ENCODE results near the gene QRSL1. TPM values are rescaled to one million over a fixed set of nuclear protein-coding genes. Genes with fewer than 3 reads are reported as not detected.

QRSL1 gene
- total RNA-seq, 1 experiment from 2014 or later: 19.0 TPM

- POLR2A ChIA-PET: no interaction called here
Measured at GRCh38 chr6:106634565-106634964, 5.2 kb downstream of the QRSL1 start.

DNA sequence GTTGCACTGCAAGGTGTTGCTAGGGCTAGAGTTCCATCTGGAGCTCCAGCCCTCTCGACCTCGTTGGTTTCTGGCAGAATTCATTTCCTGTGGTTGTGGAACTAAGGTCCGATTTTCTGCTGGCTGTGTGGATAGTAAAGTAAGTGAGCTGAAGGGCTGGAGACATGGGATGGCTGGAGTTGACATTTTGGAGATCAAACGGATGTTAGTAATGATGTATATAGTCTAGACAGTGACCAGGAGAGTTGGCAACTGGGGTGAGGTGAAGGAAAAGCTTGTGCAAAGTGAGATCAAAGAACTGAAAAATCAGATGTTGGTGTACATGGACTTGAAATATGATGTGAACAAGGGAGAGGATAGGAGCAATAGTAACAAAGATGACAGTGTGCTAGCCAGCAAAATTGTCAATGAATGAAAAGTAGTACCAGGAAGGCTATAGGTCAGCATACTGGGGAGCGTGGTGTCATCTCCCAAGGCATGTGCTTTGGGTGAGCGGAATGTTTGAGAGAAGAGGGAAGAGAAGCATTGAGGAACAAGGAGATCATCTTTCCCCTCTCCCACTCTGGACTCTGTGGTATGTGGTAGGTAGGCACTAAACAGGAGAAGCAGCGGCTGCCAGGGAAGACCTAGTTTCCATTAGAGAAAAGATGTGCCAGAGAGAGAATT is 7.8 kb downstream of the QRSL1 start:
- no peaks in the 10 kb centered on the region; the same call in 1 of the 2 replicates for H3K36me3 ChIP-seq (ENCODE audit: control insufficient read depth, insufficient read depth, low read length)
- Mint-ChIP-seq H3K27me3 (ENCODE audit: insufficient read depth, unreplicated experiment) (no peaks in the 10 kb centered on the region), H3K4me1 (ENCODE audit: low read depth, unreplicated experiment) (peaks cover 7% of the 10 kb centered on the region), H3K4me3 (ENCODE audit: unreplicated experiment) (no peak overlapping the region), H3K9me3 (ENCODE audit: unreplicated experiment) (no peaks in the 10 kb centered on the region), H3K36me3 (ENCODE audit: insufficient read depth, unreplicated experiment) (peaks cover 3% of the 10 kb centered on the region), H3K27ac (ENCODE audit: unreplicated experiment) (no peak overlapping the region)
- TF ChIP-seq, protein P1, sequence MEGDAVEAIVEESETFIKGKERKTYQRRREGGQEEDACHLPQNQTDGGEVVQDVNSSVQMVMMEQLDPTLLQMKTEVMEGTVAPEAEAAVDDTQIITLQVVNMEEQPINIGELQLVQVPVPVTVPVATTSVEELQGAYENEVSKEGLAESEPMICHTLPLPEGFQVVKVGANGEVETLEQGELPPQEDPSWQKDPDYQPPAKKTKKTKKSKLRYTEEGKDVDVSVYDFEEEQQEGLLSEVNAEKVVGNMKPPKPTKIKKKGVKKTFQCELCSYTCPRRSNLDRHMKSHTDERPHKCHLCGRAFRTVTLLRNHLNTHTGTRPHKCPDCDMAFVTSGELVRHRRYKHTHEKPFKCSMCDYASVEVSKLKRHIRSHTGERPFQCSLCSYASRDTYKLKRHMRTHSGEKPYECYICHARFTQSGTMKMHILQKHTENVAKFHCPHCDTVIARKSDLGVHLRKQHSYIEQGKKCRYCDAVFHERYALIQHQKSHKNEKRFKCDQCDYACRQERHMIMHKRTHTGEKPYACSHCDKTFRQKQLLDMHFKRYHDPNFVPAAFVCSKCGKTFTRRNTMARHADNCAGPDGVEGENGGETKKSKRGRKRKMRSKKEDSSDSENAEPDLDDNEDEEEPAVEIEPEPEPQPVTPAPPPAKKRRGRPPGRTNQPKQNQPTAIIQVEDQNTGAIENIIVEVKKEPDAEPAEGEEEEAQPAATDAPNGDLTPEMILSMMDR (IDR thresholded peaks at IDR 0.05; ENCODE audit: insufficient read depth in 1 of 2, low read depth in 1 of 2, low read length in 1 of 2, severe bottlenecking in 1 of 2, unreplicated experiment in 1 of 2): no peak
- intact Hi-C loops (cut with micrococcal nuclease; ENCODE audit: unreplicated experiment): no loop called here
- no peaks in the 10 kb centered on the region for H3K27me3 ChIP-seq (replicated peaks; ENCODE audit: control insufficient read depth, insufficient read depth, low read length)
- BruUV-seq (replicated peaks): no TSS peak
- H3K9me3 ChIP-seq: no peaks in the 10 kb centered on the region
- CTCF ChIA-PET: no interaction called here
- POLR2A ChIA-PET: no interaction called here
- H3K4me1 ChIP-seq: no peaks in the 10 kb centered on the region
- no peak overlapping the region for H3K4me3 ChIP-seq (ENCODE audit: low read depth, low read length)
- no peak for DNase-seq

More at GRCh38 chr6:106634565-106634964, 5.2 kb downstream of the QRSL1 start:
- no peaks in the 10 kb centered on the region for H3K9me3 ChIP-seq
- H3K4me1 ChIP-seq: peaks cover 4% of the 10 kb centered on the region
- peaks cover 9% of the 10 kb centered on the region for H3K4me1 Mint-ChIP-seq (ENCODE audit: low read depth, unreplicated experiment)
- H3K4me3 ChIP-seq (ENCODE audit: low read depth, low read length): no peak overlapping the region
- no peak overlapping the region for H3K27ac Mint-ChIP-seq (ENCODE audit: unreplicated experiment)
- H3K36me3 ChIP-seq (ENCODE audit: control insufficient read depth, insufficient read depth, low read length): no peaks in the 10 kb centered on the region; the same call in 1 of the 2 replicates
- no peaks in the 10 kb centered on the region for H3K27me3 ChIP-seq (replicated peaks; ENCODE audit: control insufficient read depth, insufficient read depth, low read length)
- CTCF ChIA-PET: no interaction called here
- peaks cover 1% of the 10 kb centered on the region for H3K36me3 Mint-ChIP-seq (ENCODE audit: insufficient read depth, unreplicated experiment)
- H3K4me3 Mint-ChIP-seq (ENCODE audit: unreplicated experiment): no peak overlapping the region
- TF ChIP-seq, protein P1 (IDR thresholded peaks at IDR 0.05; ENCODE audit: insufficient read depth in 1 of 2, low read depth in 1 of 2, low read length in 1 of 2, severe bottlenecking in 1 of 2, unreplicated experiment in 1 of 2): no peak
- intact Hi-C loops (cut with micrococcal nuclease; ENCODE audit: unreplicated experiment): no loop called here
- H3K9me3 Mint-ChIP-seq (ENCODE audit: unreplicated experiment): no peaks in the 10 kb centered on the region
- DNase-seq: no peak
- H3K27me3 Mint-ChIP-seq (ENCODE audit: insufficient read depth, unreplicated experiment): no peaks in the 10 kb centered on the region
- BruUV-seq (replicated peaks): no TSS peak

GRCh38 chr6:106637717-106638341 is 8.5 kb downstream of the QRSL1 start:
- H3K36me3 ChIP-seq (ENCODE audit: control insufficient read depth, insufficient read depth, low read length): no peaks in the 10 kb centered on the region; the same call in 1 of the 2 replicates
- Mint-ChIP-seq H3K27ac (ENCODE audit: unreplicated experiment) (no peak overlapping the region), H3K9me3 (ENCODE audit: unreplicated experiment) (no peaks in the 10 kb centered on the region), H3K4me1 (ENCODE audit: low read depth, unreplicated experiment) (peaks cover 7% of the 10 kb centered on the region), H3K27me3 (ENCODE audit: insufficient read depth, unreplicated experiment) (no peaks in the 10 kb centered on the region), H3K4me3 (ENCODE audit: unreplicated experiment) (no peak overlapping the region), H3K36me3 (ENCODE audit: insufficient read depth, unreplicated experiment) (peaks cover 9% of the 10 kb centered on the region)
- DNase-seq: no peak
- H3K4me1 ChIP-seq: no peaks in the 10 kb centered on the region
- no peaks in the 10 kb centered on the region for H3K27me3 ChIP-seq (replicated peaks; ENCODE audit: control insufficient read depth, insufficient read depth, low read length)
- ChIA-PET CTCF (no interaction called here), POLR2A (no interaction called here)
- no TSS peak for BruUV-seq (replicated peaks)
- H3K9me3 ChIP-seq: no peaks in the 10 kb centered on the region
- intact Hi-C loops (cut with micrococcal nuclease; ENCODE audit: unreplicated experiment): no loop called here
- TF ChIP-seq, protein P1 (IDR thresholded peaks at IDR 0.05; ENCODE audit: insufficient read depth in 1 of 2, low read depth in 1 of 2, low read length in 1 of 2, severe bottlenecking in 1 of 2, unreplicated experiment in 1 of 2): no peak
- H3K4me3 ChIP-seq (ENCODE audit: low read depth, low read length): no peak overlapping the region
